Skeletal muscle satellite cell (primary cell): ENCODE data around the gene PCBP2.
"Not testable (repeated sequence)": the region's sequence is repeated elsewhere in the genome, so short reads cannot be mapped to it uniquely, and the experiment has no call there.

ENCODE experiments used
- H3K27me3 ChIP-seq: 2 replicates; pipeline ENCODE4 v1.7.0; 2013; ENCODE audit warnings: low read length; ENCODE audit not compliant: control insufficient read depth, insufficient read depth
- H3K36me3 ChIP-seq: 2 replicates; pipeline ENCODE4 v1.7.0; 2013; ENCODE audit warnings: mild to moderate bottlenecking, control low read depth, low read length; ENCODE audit not compliant: insufficient read depth
- H3K4me1 ChIP-seq: 2 replicates; pipeline ENCODE4 v1.7.0; 2013; ENCODE audit warnings: low read length; ENCODE audit not compliant: control insufficient read depth, insufficient read depth
- H3K4me2 ChIP-seq: 2 replicates; pipeline ENCODE4 v1.7.0; 2013; ENCODE audit warnings: mild to moderate bottlenecking, low read length
- H3K4me3 ChIP-seq: 2 replicates; pipeline ENCODE4 v1.7.0; 2013; ENCODE audit warnings: low read length
- H3K9ac ChIP-seq: 2 replicates; pipeline ENCODE4 v1.7.0; 2013; ENCODE audit warnings: mild to moderate bottlenecking, low read depth, low read length, moderate library complexity
- H3K9me3 ChIP-seq: replicated peaks from 2 replicates; pipeline ENCODE4 v1.7.0; 2013; ENCODE audit warnings: mild to moderate bottlenecking, control low read depth, low read length

PCBP2 gene

DNA sequence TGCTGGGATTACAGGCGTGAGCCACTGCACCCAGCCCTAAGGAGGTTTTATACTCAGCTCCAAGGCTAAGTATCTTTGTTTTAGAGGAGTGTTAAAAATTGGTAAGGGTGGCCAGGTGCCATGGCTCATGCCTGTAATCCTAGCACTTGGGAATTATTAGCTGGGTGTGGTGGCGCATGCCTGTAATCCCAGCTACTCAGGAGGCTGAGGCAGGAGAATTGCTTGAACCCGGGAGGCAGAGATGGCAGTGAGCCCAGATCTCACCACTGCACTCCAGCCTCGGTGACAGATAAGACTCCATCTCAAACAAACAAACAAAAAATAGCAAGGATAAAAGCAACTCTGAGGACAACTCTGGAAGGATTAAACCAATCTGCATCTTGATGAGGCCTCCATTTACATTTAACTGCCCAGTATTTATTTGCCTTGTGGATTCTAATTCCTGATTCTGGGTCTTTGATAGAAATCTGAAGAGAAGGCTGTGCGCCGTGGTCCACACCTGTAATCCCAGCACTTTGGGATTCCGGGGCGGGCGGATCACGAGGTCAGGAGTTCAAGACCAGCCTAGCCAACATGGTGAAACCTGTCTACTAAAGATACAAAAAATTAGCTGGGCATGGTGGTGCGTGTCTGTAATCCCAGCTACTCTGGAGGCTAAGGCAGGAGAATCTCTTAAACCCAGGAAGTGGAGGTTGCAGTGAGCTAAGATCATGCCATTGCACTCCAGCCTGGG is 7.1 kb upstream of the PCBP2 start:
- H3K4me3 ChIP-seq, H3K27me3 ChIP-seq, H3K4me2 ChIP-seq, H3K9ac ChIP-seq, H3K9me3 ChIP-seq: not testable (repeated sequence)
- Histone ChIP-seq H3K36me3 (peaks cover 27% of the 10 kb centered on the region), H3K4me1 (peaks cover 17% of the 10 kb centered on the region)

DNA sequence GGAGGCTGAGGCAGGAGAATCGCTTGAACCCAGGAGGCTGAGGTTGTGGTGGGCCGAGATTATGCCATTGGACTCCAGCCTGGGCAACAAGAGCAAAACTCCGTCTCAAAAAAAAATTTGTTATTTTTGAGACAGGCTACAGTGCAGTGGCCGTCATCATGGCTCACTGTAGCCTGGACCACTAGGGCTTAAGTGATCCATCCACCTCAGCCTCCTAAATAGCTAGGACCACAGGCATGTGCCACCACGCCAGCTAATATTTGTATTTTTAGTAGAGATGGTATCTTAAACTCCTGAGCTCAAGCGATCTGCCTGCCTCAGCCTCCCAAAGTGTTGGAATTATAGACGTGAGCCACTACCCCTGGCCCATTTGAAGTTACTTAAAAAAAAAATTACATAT is 966 bp upstream of the PCBP2 start:
- H3K4me2 ChIP-seq = no peak overlapping the region
- peaks cover 38% of the 10 kb centered on the region for H3K36me3 ChIP-seq
- no peak overlapping the region for H3K9ac ChIP-seq
- no peaks in the 10 kb centered on the region for H3K27me3 ChIP-seq
- no peak overlapping the region for H3K4me3 ChIP-seq
- no peaks in the 10 kb centered on the region for H3K9me3 ChIP-seq
- peaks cover 16% of the 10 kb centered on the region for H3K4me1 ChIP-seq

DNA sequence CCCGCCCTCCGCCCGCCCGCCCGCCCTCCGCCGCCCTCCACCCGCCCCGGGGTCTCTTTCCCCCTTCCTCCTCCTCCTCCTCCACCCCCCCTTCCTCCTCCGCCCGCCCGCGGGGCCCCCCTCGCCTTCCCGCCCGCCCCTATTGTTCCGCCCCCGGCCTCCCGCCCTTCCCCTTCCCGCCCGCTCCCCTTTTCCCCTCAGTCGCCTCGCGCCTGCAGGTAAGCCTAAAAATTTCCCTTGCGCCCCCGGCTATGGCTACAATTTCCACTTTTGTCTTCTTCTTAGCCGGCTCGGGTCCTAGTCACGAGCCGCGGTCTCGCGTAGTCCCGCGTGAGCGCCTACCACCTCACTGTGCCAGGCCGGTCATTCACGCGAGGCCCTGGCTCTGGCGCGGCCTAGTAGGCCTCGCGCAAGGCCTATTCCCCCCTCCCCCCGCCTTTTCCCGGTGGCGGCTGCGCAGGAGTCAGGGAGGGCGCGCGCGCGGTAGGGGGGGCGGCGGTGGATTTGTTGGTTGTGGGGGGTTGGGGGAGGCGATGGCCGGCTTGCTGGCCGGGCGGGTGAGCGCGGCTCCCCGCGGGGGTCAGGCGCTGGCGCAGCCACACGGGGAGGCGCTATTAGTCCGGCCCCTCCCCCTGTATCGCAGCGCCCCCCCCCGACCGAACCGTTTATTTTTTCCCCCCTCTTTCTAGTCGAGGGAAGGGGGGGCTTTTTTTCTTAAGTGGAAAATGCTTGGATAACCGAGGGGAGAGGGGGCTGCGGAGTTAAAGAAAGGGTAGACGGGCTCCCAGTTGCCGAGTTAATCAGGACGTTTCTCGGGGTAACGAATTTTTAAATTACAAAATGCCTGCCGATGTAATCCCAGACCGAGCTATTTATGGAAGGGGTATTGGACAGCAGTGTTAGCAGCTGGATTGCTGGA is 516 bp downstream of the PCBP2 start:
- no peaks in the 10 kb centered on the region for H3K9me3 ChIP-seq
- H3K9ac ChIP-seq = peak overlapping the region; percentile 100
- H3K4me1 ChIP-seq = peaks cover 16% of the 10 kb centered on the region
- peaks cover 52% of the 10 kb centered on the region for H3K36me3 ChIP-seq
- peak overlapping the region; percentile 98 for H3K4me2 ChIP-seq
- H3K27me3 ChIP-seq = no peaks in the 10 kb centered on the region
- H3K4me3 ChIP-seq = peak overlapping the region; percentile 98

DNA sequence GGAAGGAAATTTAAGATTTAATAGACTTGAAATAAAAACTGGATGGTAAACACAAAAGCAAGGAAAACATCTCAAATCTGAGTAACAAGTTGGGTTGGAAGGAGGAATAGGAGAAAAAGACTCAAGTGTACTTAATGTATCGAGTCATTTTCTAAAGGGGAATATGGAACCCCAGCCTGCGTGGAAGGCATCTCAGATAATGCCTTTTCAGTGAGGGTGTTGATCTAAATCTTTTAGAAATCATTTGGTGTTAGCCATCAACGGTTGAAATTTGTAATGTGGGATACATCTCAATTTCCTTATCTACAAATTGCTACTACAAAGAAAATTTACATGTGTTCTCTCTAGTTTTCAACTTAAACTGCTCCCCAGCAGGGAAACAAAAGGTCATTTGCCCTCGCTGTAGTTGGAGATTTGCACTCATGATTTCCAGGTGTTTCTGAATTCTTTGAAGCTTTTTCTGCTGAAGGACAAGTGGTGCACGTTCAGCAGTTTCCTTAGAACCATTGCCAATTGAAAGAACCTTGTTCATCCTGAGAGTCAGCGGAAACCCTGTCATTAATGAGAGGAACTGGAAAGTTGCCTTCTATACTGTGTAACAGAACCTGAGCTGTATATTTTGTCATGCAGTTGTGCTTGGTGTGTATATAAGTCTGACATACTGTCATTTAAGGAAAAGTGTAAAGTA is 2.2 kb downstream of the PCBP2 start:
- Histone ChIP-seq H3K4me2 (peak overlapping the region; percentile 98), H3K4me3 (peak overlapping the region; percentile 98), H3K36me3 (peaks cover 63% of the 10 kb centered on the region), H3K9ac (peak overlapping the region; percentile 100), H3K9me3 (no peaks in the 10 kb centered on the region), H3K4me1 (peaks cover 16% of the 10 kb centered on the region), H3K27me3 (no peaks in the 10 kb centered on the region)

DNA sequence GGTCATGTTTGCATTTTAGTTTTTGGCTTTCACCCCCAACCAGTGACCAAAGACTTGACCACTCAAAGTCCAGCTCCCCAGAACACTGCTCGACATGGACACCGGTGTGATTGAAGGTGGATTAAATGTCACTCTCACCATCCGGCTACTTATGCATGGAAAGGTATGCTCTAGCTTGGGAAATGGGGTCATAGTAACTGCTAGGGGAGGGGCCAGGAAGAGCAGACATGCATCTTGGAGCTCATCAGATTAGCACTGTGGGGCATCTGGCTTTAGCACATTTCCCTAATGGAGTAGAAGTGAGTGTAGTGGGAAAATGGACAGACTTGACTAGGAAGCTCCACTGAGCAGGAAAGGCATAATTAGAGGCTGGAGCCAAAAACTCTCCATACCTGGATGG is 2.8 kb downstream of the PCBP2 start:
- H3K4me3 ChIP-seq = peak overlapping the region; percentile 98
- H3K4me1 ChIP-seq = peaks cover 16% of the 10 kb centered on the region
- peak overlapping the region; percentile 100 for H3K9ac ChIP-seq
- H3K9me3 ChIP-seq = no peaks in the 10 kb centered on the region
- peaks cover 69% of the 10 kb centered on the region for H3K36me3 ChIP-seq
- peak overlapping the region; percentile 98 for H3K4me2 ChIP-seq
- H3K27me3 ChIP-seq = no peaks in the 10 kb centered on the region

DNA sequence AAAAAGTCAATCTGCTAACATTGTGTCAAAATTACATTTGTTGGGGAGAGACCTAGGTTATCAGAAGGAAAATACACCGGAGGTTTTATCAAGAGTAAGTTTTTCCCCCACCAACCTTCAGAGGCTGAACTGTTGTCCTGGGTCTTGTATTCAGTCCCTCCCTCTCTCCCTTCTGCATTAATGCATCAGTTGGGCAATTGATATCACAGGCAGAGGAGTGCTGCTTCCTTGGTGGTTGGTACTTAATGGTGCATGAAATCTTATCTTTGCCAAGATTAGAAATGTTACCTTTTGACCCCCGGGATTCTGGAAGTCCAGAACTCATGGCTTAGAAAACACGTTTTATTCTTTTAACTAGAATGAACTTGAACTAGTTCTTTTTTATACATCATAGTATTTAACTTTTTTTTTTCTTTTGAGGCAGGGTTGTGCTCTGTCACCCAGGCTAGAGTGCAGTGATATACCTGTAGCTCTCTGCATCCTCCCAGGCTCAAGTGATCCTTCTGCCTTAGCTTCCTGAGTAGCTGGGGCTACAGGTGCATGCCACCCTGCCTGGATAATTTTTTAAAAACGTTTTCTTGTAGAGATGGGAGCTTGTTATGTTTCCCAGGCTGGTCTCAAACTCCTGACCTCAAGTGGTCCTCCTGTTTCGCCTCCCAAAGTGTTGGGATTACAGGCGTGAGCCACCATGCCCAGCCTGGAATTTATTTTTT is 4.9 kb downstream of the PCBP2 start:
- H3K4me1 ChIP-seq = peaks cover 16% of the 10 kb centered on the region
- no peaks in the 10 kb centered on the region for H3K27me3 ChIP-seq

DNA sequence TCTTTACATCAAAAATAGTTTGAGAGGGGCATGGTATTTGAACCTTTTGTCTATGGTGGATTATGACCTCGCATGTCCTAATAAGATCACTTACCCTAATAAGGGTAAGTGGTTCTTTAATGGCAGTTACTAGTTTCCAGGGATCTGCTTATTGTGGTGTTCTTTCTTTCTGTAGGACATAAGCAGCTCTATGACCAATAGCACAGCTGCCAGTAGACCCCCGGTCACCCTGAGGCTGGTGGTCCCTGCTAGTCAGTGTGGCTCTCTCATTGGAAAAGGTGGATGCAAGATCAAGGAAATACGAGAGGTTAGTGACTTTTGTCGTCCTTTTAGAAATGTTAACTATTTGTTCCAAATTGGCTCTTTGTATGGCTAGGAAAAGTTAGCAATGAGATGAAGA is 7.2 kb downstream of the PCBP2 start:
- peaks cover 99% of the 10 kb centered on the region for H3K36me3 ChIP-seq

More for the DNA sequence above, 4.9 kb downstream of the PCBP2 start:
- Histone ChIP-seq H3K9me3 (no peaks in the 10 kb centered on the region), H3K9ac (no peak overlapping the region), H3K4me2 (no peak overlapping the region), H3K36me3 (peaks cover 90% of the 10 kb centered on the region), H3K4me3 (no peak overlapping the region)

DNA sequence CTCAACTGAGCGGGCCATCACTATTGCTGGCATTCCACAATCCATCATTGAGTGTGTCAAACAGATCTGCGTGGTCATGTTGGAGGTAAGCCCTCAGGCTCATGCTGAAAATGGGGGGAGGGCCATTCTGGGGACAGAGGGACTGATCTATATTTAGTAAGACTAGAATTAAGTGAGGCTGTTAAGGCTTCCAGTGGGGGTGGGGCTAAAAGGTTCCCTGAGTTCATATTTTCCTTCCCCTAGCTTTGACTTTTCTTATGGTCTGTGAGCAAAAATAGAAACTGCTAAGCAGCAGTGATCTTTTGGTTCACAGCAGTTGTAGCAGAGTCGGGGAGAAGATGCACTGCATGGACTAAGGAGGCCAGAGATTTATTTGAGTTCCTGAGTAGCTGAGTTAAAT is 9.2 kb downstream of the PCBP2 start:
- no peak overlapping the region for H3K4me2 ChIP-seq
- no peak overlapping the region for H3K4me3 ChIP-seq
- no peaks in the 10 kb centered on the region for H3K4me1 ChIP-seq
- no peaks in the 10 kb centered on the region for H3K27me3 ChIP-seq
- H3K36me3 ChIP-seq = peaks cover 99% of the 10 kb centered on the region
- no peaks in the 10 kb centered on the region for H3K9me3 ChIP-seq
- H3K9ac ChIP-seq = no peak overlapping the region

More for the DNA sequence above, 7.2 kb downstream of the PCBP2 start:
- Histone ChIP-seq H3K9ac (no peak overlapping the region), H3K4me1 (peaks cover 8% of the 10 kb centered on the region), H3K4me2 (no peak overlapping the region), H3K4me3 (no peak overlapping the region), H3K9me3 (no peaks in the 10 kb centered on the region), H3K27me3 (no peaks in the 10 kb centered on the region)

DNA sequence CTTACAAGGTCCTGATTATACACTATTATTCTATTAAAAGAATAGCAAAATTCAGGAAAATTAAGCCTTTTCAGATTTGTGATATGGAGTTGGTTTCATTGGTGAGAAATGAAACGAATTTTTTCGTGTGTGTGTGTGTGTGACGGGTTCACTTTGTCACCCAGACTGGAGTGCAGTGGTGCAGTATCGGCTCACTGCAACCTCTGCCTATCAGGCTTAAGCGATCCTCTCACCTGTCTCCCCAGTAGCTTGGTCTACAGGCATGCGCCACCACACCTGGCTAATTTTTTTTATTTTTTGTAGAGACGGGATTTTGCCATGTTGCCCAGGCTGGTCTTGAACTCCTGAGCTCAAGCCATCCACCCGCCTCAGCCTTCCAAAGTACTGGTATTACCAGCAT is 9.7 kb downstream of the PCBP2 start:
- H3K9me3 ChIP-seq = no peaks in the 10 kb centered on the region
- H3K9ac ChIP-seq = no peak overlapping the region
- peaks cover 99% of the 10 kb centered on the region for H3K36me3 ChIP-seq
- no peak overlapping the region for H3K4me2 ChIP-seq
- H3K27me3 ChIP-seq = no peaks in the 10 kb centered on the region
- no peak overlapping the region for H3K4me3 ChIP-seq
- H3K4me1 ChIP-seq = no peaks in the 10 kb centered on the region

DNA sequence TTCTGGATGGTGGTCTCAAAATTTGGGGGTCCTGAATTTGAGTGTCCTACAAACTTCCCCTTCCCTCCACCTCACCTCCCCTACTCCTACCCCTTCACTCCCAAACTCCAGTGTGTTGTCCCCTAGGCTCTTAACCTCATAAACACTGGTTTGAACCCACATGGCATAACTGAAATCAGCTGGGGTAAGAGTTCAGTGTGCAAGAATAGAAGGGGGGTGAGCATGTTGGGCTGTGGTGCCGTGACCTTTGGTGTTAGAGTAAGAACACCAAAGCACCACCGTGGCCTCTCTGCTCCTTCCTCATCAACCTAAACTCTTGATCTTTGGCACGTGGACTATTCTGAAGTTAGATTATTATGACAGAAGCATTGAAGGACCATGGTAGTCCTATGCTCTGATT is 11.0 kb downstream of the PCBP2 start:
- Histone ChIP-seq H3K9me3 (no peaks in the 10 kb centered on the region), H3K9ac (no peak overlapping the region), H3K27me3 (no peaks in the 10 kb centered on the region), H3K4me2 (no peak overlapping the region), H3K4me1 (no peaks in the 10 kb centered on the region), H3K36me3 (peaks cover 99% of the 10 kb centered on the region), H3K4me3 (no peak overlapping the region)
